GF-D8 (cell line): ENCODE data around the gene SLC39A7.
"Not testable (repeated sequence)": the region's sequence is repeated elsewhere in the genome, so short reads cannot be mapped to it uniquely, and the experiment has no call there.

Experiments
- DNase-seq: peaks from one replicate; lab custom pipeline; 2025; lab: John Stamatoyannopoulos, UW

Gene SLC39A7

DNA sequence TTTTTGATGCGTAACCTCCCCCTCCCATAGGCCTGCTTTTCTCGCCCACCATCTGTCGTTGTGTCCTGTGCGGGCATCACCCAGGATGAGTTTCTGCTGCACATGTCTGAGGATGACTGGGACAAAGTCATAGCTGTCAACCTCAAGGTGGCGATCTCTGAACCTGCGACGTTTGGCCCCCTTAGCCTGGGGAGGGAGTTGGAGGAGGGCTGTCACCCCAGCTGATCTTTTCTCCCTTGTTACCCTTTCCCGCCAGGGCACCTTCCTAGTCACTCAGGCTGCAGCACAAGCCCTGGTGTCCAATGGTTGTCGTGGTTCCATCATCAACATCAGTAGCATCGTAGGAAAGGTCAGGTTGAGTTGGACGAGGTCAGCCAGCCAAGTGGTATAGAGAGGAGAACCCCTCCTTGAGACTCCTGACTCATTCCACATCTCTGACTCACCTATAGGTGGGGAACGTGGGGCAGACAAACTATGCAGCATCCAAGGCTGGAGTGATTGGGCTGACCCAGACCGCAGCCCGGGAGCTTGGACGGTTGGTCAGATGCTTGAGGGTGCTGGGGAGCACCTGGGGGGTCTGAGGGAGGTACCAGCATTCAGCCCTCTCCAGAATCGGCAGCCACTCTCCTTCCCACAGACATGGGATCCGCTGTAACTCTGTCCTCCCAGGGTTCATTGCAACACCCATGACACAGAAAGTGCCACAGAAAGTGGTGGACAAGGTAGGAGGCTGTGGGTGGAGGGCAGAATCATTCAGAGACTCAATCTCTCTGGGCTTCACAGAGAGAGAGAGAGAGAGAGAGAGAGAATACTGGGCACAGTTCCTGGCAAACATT, 4.7 kb downstream of the SLC39A7 start:
- no peak for DNase-seq

DNA sequence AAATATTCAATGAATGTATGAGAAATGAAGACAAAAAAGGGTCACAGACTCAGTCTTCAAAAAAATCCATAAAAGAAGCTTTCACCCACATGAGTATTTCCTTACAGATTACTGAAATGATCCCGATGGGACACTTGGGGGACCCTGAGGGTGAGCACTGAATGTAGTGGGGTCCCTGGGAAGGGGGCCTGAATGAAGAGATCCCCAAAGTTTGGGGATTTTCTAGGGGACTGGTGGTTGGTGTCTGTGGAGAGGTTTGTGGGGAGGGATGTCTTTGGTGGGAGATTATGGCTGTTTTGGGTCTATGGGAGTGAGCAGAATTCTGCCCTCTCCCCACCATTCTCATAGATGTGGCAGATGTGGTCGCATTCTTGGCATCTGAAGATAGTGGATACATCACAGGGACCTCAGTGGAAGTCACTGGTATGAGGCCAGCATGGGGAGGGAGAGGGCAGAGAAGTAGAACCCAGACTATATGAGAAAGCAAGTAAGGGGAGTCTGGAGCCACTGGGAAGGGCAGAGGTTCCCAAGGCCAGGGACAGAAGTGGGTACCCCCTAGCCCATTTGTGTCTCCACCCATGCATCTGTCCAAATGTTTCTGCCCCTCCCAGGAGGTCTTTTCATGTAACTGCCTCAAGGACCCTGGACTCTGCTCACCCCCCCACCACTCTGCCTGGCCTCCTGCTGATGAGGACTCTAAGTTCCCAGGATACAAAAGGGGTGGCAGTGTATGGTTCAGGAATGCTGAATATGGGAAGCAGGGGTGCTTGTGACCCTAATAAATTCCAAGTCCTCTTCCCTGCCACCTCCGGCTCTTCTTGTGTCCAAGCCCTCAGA, 5.6 kb downstream of the SLC39A7 start:
- no peak for DNase-seq

DNA sequence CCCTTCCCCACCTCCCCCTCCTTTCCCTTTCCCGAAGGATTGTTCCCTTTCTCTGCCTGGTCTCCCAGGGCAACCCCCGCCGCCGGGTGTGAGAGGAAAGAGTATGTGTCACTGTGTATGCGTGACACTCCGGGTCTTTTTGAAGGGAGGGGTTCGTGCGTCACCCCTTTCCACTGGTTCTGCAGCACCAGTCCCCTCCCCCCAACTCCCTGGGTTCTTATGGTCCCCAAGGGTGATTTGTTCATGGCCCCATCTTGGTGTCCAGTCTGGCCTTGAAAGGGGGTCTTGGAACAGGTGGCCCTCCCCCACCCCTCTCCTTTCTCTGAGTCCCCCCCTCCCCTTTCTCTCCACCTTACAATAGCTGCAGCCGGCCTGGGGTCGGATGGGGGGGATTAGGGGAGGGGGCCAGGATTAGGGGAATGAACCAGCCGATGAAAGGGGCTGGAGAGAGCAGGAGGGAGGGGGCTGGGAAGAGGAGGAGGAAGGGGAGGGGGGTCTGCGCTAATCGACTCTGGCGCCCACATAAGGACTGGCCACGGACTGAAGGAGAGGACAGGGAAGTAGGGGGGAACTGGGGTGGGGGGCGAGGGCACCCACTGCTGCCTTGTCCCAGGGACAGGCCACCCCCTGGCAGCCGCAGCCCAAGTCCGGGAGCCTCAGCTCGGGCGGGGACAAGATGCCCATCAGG, 6.3 kb downstream of the SLC39A7 start:
- no peak for DNase-seq

DNA sequence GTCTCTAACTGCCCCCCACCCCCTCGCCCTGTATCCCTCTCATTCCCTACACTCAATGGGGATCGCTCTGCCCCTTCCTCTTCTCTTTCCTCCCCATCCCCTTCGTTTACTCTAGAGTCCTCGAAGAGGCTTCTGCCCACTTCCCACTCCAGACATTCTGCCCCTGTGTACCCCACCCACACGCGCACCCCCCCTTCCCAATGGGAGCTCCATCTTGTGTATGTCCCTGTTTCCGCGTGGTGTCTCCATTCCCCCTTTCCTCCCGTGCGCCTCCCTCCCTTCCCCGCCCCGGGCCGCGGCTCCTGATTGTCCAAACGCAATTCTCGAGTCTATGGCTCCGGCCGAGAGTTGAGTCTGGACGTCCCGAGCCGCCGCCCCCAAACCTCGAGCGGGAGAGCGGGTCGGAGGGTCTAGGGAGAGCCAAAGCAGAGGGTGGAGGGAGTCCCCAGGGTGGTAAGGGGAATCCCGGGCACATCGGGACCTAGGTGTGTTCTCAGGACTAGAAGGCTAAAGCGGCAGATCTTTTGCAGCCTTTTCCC, 7.0 kb downstream of the SLC39A7 start:
- DNase-seq, result no peak

DNA sequence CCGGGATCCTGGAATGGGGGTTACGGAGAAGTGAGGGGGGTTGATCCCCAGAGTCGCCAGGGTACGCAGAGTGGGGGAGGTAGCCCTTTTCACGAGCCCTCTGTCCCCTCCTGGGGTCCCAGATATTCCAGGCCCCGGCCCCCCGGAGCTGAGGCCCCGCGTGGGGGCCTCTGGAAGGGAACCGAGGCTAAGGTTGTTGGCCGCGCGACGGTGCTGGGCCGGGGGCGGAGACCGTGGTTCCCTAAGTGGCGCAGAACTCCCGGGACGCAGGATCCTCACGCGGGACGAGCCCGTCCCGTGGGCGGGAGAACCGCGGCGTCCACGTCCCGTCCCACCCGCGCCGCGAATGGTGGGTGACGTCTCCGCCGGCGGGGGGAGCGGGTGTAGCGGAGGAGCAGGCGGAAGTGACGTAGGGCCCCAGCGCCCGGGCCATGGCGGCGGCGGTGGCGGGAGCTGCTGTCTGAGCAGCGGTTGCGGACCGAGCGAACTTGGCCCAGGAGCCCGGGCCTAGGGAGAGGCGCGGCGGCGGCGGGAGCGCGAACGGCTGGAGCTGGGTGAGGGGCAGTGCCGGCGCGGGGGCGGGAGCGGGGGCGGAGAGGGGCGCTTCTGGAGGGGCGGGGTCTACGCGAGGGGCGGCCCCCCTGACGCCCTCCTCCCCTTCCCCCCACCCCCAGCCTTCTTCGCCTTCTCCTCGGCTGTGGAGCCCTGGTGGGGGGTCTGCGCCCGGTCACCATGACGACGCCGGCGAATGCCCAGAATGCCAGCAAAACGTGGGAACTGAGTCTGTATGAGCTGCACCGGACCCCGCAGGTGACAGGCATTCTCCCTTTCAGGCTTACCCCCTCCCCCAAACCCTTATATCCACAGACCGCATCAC, 7.7 kb downstream of the SLC39A7 start, which contains the start of gene RING1:
Gene RING1 (plus strand): TSS at position 410 of the 877 bp plus-strand sequence. CDS start 323 bp downstream, at position 733.
- DNase-seq, result peak; percentile 9

DNA sequence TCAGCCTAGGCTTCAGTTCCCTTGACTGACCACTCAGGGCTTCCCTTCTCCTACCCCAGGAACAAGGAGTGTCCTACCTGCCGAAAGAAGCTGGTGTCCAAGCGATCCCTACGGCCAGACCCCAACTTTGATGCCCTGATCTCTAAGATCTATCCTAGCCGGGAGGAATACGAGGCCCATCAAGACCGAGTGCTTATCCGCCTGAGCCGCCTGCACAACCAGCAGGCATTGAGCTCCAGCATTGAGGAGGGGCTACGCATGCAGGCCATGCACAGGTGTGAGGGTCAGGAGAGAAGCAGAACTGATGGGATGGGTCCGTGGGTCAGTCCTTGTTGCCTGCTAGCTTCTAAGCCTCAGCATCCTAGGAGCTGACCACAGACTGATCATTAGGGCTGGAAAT, 9.2 kb downstream of the SLC39A7 start:
- DNase-seq, result no peak

DNA sequence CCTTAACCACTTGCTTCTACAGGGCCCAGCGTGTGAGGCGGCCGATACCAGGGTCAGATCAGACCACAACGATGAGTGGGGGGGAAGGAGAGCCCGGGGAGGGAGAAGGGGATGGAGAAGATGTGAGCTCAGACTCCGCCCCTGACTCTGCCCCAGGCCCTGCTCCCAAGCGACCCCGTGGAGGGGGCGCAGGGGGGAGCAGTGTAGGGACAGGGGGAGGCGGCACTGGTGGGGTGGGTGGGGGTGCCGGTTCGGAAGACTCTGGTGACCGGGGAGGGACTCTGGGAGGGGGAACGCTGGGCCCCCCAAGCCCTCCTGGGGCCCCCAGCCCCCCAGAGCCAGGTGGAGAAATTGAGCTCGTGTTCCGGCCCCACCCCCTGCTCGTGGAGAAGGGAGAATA, 10.5 kb downstream of the SLC39A7 start:
- no peak for DNase-seq

DNA sequence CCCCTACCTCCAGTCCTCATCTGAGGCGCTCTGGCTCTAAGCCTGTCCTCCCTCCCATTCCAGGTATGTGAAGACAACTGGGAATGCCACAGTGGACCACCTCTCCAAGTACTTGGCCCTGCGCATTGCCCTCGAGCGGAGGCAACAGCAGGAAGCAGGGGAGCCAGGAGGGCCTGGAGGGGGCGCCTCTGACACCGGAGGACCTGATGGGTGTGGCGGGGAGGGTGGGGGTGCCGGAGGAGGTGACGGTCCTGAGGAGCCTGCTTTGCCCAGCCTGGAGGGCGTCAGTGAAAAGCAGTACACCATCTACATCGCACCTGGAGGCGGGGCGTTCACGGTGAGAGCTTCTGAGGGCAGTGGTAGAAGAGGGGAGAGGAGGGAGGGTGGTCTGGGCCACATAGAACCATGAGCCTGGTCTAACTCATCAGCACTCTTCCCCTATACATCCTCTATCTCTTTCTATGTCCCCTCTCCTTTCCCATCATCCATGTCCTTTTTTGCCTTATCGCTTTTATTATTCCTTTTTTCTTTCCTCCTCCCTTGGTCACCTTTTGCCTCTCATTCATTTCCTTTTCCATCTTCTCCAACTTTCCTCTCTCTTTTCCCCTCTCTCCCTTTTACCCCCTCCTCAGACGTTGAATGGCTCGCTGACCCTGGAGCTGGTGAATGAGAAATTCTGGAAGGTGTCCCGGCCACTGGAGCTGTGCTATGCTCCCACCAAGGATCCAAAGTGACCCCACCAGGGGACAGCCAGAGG, 11.2 kb downstream of the SLC39A7 start:
- no peak for DNase-seq

DNA sequence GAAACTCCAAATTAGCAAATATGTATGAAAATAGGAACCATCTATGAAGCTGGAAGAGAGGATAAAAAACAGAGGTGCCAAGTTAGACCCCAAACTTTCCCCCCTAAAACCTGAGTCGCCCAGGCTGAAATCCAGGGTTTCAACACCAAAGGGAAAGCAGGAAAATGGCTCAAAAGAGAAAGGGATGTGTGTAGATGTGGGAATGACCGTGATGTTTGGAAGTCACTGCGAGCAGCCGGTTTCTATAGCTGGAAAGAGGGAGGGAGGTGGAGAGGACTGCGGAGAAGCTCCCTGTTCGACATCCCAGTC, 12.1 kb downstream of the SLC39A7 start:
- DNase-seq, result no peak

DNA sequence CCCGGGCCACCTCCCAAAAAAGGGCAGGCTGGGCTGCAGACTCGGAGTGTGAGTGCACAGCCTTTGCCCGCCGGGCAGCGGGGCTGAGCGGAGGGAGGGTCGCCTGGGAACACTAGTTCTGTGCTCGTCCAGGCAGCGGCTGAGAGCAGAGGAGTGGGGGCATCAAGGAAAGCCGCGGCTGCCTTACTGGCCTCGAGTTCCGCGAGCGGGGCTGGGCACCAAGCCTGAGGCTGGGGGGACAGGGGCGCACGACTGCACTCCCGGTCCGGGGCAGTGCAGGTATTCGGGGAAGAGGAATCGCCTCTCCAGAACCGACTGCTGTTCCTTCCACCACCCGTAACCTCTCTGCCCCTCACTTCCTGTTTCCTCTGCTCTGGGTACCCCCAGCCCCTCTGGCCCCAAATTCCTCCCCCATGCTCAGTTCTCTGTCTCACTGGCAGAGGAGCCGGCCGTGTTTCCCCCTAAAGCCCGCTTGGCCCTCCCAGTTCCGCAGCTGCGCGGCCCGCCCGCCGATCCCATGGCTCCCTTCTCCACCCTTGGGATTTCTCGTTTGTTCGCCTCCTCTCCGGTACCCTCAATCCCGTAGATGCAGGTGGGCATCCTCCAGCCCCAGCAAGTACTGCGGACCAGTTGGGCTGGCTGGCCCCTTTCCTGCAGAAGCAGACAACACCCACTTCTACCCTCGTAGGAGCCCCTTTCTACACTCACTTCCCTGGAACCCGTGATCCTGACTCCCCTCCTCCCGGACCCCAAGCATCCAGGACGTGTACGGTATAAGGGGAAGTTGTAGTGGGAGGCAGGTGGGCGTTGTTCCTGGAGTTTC, 12.7 kb downstream of the SLC39A7 start:
- no peak for DNase-seq

DNA sequence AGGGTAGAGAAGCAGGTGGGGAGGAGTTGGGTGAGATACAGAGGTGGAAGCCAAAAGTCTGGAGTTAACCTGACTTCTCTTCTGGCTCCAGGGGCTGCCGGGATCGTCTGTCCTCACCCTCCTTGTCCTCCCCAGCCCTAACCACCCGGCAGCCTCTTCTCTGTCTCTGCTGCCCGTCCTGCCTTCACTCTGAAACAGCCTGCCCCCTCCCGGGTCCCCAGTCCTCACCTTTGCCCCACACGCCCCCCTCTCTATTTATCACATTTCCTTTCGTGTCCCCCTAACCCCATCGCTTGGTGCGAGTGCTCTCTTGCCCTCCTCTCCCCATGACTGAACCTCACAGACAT, 13.3 kb downstream of the SLC39A7 start:
- DNase-seq, result no peak

DNA sequence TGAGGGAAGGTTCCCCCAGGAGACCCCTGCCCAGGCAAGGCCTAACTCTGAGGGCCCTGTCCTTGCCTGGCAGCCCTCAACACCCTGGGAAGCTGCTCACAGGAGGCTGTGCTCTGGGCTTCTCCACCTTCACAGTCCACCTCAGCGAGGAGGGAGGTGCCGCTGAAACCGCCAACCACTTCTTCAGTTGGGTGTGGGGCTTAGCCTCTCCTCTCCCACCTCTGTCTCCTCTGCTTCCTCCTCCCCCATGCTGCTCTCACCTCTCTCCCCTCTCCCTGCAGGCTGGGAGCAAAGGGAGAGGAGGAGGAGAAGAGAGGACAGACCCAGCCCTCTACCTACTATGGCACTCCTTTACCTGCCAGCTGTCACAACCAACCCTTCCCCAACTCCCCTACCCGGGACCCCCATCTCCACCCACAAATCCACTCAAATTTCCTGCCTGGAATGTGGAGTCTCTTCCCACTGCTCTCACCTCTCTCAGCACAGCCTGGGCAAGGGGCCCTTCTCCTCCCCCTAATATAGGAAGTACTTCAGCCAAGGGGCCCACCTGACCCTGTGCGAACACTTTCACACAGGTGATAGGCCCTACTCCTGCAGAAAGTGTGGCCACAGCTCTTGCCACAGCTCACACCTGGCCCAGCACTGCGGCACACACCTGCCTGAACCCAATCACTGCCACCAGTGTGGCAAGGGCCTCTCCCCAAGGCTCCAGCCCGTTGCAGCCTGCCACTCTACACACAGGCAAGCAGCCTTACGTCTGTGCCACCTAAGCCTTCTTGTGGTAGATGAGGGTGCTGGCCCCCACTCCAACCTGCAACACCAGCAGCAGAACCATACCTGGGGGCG, 14.8 kb downstream of the SLC39A7 start:
- no peak for DNase-seq

DNA sequence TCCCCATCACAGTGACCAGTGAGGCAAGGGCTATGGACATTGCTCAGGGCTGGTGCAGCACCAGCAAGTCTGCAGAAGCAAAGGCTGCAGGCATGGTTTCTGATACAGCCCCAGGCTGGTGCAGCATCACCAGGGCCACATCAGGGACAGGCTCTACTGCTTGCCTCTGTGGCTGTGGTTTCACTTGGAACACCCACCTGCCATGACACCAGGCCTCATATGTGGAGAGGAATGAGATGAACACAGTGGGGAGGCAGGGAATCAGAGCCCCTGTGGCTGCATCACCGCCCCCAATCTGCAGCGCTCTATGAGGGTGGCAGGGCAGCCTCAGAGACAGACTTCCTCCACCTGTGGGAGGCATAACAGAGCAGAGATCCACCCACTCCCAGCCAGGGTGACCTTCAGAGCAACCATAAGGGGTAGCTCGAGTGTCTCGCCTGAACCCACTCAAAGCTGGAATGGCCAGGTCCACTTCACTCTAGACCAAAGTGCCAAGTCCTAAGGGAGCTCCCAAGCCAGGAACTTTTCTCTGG, 15.5 kb downstream of the SLC39A7 start:
- DNase-seq, result no peak

DNA sequence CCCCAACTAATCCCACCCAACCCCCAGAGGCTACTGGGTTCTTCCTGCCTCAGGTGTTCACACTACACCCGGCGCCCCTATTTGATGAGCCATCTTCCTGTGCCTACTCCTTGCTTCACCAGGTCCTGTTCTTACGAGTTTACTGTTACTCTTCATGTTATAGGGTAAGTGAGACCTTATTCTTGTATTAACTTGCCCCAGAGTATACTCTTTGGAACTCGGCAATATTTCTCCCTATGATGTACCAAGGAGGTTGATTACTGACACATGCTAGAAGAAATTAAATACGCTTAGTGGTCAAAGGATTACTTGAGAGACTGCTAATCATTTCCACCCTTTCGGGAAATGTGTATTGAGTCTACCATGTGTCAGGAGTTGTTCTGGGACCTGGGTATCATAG, 16.6 kb downstream of the SLC39A7 start:
- no peak for DNase-seq

DNA sequence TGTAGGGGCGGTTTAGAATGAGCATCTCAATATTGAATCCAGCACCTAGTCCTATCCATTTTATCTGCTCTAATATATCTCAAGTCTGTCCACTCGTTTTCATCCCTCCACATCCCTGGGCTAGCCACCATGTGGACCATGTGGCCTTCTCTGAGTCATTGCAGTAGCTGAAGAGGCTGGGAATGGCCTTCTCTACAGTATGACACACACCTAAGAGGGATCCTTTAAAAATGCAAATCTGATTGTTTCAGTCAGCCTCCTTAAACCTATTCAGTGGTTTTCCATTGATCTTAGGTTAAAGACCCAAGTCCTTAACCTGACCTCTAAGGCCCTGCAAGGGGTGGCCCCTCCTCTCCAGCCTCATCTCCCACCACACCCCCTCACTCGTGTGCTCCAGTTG, 17.0 kb downstream of the SLC39A7 start:
- DNase-seq, result no peak

DNA sequence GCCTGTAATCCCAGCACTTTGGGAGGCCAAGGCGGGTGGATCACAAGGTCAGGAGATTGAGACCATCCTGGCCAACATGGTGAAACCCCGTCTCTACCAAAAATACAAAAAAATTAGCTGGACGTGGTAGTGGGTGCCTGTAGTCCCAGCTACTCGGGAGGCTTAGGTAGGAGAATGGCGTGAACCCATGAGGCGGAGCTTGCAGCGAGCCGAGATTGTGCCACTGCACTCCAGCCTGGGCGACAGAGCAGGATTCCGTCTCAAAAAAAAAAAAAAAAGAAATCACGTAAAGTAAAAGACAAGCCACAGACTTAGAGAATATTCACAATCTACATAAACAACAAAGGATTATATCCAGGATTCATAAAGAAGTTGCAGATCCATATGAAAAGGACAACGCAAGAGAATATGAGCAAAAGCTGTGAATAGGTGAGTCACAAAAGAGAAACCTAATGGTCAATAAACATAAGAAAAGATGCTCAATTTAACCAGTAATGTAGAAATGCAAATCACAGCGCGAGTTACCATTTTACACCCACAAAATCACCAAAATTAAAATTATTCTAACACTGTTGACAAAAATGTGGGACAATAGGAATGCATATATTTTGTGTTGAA, 25.9 kb downstream of the SLC39A7 start:
- not testable (repeated sequence) for DNase-seq

DNA sequence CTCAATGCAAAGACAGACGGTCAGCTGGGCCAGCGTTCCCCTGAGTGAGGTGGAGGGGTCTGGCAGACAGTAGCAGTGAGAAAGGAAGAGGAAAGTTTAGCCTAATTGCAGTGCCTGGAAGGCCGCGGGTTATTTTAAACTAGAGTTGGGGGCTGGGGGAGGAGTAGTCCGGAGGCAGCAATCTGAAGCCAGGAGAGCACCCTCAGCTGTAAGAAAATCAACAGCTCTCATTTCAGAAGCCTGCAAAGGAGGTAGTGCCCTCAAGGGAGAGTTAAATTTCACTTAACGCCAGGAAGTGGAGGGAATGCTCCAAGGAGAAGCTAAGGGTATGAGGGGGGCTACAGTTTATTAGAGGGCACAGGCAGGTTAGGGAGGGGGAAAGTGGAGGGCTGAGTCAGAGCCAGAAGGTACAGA, 34.6 kb downstream of the SLC39A7 start:
- DNase-seq, result no peak

DNA sequence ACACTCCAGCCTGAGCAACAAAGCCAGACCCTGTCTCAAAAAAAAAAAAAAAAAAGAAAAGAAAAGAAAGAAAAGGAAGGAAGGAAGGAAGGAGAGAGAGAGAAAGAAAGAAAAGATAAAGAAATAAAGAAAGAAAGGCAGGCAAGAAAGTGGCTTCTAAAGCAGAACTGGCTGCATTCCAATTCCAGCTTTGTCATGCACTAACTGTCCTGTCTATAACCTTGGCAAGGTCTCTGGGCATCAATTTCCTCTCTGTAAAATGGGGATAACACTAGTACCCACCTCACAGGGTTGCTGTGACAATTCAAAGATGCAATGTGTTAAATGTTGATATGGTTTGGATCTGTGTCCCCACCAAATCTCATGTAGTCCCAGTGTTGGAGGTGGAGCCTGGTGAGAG, 35.7 kb downstream of the SLC39A7 start:
- DNase-seq, result no peak
